Activated CD4-positive, alpha-beta T cell treated with anti-CD3 and anti-CD28 coated beads, Interleukin-2, amount 50 U/mL, for 1 hour (primary cell): ENCODE results near the gene NEDD4L.
"Not testable (repeated sequence)": the region's sequence is repeated elsewhere in the genome, so short reads cannot be mapped to it uniquely, and the experiment has no call there.

Experiments
- DNase-seq: peaks from one replicate; pipeline ENCODE4 v3.0.0-alpha.2; 2020

NEDD4L gene

GRCh38 chr18:58360324-58360723 is 316.3 kb downstream of the NEDD4L start:
- no peak for DNase-seq

GRCh38 chr18:58361212-58361611 is 317.2 kb downstream of the NEDD4L start:
- no peak for DNase-seq

DNA sequence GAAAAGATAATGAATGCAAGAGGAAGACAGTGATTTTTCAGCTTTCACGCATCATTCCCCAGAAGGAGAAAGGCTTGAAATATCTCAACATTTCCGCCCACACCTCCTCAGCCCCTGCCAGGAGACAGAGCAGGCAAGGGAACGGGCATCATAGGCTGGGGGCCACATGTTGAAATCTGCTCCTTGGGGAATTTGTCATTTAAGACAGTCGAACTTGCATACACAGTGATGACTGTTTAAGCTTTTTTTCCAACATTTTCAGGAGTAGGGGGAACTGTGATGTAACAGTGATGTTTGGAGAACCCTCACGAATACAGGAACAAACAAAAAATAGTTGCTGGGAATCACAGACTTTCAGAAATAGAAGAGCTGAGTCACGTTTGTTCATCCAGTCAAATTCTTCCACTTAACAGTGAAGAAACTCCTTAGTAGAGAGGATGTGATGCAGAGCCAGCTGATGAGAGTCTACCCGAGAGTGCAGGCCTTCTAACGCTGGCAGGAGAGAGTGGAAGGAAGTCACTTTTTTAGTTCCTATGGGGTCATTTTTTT is 318.1 kb downstream of the NEDD4L start:
- DNase-seq, result no peak

GRCh38 chr18:58362829-58363271 is 318.8 kb downstream of the NEDD4L start:
- DNase-seq, result no peak

DNA sequence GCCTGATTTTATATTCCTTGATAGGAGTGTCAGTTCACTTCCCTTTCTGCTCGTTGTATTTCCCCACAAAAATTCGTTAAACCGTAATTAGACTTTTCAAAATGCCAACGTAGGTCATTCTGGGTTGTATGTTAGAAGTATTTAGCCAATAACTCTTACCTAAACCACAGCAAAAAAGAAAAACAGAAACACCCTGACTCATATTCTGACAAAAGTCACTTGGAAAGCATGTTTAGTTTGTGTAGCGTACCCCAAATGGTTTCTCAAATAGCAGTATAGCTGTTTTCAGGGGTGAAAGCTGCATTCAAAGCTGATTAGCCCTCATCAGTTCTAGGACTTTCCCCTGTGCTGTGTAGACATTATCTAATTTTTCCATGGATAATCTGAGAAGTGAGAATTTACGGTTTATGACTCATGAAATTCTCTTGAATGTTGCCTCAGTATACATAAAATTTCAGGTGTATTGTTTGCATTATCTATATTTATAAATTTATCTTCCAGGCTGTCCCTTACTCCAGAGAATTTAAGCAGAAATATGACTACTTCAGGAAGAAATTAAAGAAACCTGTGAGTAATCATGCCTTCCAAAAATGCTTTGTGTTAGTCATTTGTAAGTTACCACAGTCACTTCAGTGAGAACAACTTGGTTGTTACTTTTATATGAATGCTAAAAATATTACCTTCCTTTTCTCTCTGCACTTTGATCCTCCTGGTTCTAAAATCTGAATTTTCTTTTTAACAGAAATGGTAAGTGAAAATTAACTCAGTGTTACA is 319.9 kb downstream of the NEDD4L start:
- DNase-seq, result no peak

DNA sequence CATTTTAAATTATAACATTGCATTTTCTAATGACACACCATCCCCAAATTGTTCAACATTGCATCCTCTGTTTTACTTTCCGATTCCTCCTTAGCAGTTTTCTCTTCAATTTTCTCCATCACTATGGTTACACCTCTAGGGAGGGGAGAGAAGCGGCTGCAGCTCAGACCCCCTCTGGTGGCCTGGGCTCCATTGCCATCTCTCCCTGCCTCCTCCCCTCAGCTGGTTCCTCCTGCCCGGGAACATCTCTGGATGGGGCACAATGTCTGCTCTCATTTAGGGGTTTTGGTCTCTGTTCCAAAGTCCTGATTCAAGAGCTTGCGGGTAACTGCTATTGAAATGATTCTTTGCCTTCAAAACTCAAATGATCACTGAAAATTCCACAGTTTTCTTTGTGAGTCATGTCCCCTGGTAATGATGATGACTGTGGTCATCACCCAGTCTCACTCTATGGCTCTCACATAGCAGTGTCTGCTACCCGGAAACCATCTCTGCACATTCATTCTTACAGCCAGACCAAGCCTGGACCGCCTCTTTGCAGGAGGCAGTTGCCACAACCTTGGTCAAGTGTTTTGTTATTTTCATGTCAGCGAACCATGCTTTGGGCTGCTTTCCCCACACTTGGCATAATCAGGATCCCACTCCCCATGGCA is 321.0 kb downstream of the NEDD4L start:
- no peak for DNase-seq

- DNase-seq, result no peak
Measured at GRCh38 chr18:58367425-58368140, 323.6 kb downstream of the NEDD4L start.

GRCh38 chr18:58369616-58370015 is 325.6 kb downstream of the NEDD4L start:
- no peak for DNase-seq

- DNase-seq, result no peak
Measured at GRCh38 chr18:58370038-58370580, 326.1 kb downstream of the NEDD4L start.

DNA sequence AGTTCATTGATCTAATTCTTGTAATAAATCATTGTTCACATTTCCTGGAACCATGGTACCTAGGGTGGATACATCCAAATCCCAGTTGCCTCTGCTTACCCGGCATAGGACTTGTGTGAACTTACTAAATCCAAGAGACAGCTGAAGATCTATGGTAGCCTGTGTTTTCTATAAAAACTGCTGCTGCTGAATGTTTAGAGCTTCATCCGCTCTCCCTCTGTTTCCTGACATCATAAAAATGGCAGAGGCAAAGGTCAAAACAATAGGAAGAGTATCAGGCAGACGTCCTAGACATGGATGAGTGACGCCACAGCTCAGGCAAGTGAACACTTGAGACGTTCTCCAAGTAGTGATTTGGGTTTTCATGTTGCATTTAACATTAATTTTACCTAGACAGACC is 326.6 kb downstream of the NEDD4L start:
- DNase-seq, result no peak

DNA sequence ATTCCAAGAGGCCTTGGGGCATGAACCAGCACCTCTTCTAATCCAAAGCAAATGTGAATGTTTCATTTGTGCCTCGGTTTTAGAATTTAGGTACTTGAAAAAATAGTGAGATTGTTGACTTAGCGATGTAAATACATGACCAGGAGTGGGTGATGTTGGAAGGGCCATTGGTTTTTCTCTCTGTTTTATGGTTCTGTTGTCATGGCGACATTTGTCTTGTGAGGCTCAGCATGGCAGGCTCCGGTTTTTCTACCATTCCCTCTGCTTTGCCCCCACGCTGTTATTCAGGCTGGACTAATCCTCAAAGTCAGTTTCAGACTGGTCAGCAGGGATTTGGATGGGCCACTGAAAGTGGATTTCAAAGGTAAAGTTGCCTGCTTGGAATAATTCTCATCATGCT is 329.5 kb downstream of the NEDD4L start:
- DNase-seq, result no peak

- no peak for DNase-seq
Measured at GRCh38 chr18:58375051-58375450, 331.0 kb downstream of the NEDD4L start.

DNA sequence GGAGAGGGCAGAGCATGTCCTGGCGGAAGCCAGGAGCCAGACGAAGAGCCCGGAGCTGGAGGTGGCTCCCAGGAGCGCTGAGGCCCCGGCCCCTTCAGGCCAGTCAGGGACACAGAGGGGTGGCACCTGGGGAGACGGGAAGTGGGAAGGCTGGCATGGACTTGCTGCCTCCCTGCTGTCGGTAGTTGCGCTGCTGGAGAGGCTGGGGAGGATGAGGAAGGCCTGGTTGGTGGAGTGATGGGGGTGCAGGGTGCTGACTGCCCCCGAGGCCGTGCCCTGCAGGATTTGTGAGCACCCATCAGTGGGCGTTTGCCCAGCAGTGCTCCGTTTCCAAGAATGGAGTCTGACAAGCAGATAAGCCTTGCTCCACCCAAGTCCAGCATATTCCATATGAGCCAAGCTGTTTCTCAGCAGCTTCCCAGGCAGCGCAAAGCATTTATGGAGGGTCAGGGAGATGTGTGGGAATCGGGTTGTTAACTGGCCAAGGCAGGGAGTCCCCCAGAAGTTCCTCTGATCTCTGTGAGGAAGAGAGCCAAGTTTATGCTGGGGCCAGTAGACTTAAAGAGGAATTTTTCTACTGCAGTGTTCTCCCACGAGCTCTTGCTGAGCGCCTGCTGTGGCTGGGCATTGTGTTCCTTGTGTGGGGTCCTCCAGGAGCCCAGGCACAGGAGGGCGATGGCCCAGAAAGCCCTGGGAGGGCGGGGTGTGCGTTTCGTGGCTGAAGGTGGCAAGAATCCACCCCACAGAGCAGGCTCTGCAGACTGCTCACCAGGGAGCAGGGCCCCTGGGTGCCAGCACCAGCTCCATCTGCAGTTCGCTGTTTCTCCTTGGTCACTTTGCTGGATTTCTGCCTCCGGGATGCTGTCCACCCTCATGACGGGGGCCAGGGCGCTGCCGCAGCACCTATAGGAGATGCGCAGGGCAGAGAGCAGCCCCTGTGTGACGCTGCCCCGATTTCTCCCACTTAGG is 334.7 kb downstream of the NEDD4L start:
- DNase-seq, result no peak

- DNase-seq, result no peak
Measured at GRCh38 chr18:58379443-58379842, 335.4 kb downstream of the NEDD4L start.

- DNase-seq, result not testable (repeated sequence)
Measured at GRCh38 chr18:58380113-58380512, 336.1 kb downstream of the NEDD4L start.

GRCh38 chr18:58381676-58382411 is 337.8 kb downstream of the NEDD4L start:
- no peak for DNase-seq

GRCh38 chr18:58382446-58382845 is 338.4 kb downstream of the NEDD4L start:
- no peak for DNase-seq

GRCh38 chr18:58385472-58385871 is 341.4 kb downstream of the NEDD4L start:
- no peak for DNase-seq

DNA sequence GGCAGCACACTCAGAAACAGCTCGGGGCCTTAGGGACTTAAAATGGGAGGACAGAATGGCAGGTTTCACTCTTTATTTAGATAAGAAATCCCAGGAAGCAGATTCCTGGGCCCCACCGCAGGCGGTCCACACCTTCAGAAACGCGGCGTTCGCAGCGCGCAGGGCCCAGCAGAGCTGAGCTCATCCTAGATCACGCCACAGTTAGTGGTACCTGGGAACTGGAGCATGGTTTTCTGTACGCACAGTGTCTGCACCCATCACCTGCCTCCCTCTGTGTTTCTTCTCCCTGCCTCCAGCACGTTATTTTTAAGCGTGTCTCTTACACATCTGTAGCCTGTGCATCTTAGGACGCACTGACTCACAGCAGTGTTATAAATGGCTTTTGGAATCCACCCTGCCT is 342.8 kb downstream of the NEDD4L start:
- no peak for DNase-seq

- no peak for DNase-seq
Measured at GRCh38 chr18:58387716-58388115, 343.7 kb downstream of the NEDD4L start.

- no peak for DNase-seq
Measured at GRCh38 chr18:58388736-58389135, 344.7 kb downstream of the NEDD4L start.
